Ureter (tissue), 1 donor: ENCODE measurements around the gene USP11. TPM values are rescaled to one million over a fixed set of nuclear protein-coding genes. Genes with fewer than 3 reads are reported as not detected.

Experiments used
- DNase-seq: peaks from one replicate; pipeline ENCODE4 v3.0.0-alpha.2; 2020; ENCODE audit warnings: low spot score
- total RNA-seq: library from RNA; stranded (reverse); gene quantifications from one replicate; pipeline ENCODE4 v1.2.4, GENCODE V29; 2023
- donor health status: DM: yes; HTN: yes; CAD: no.

Gene USP11
- total RNA-seq, 1 donor from 2014 or later = 108 TPM

- DNase-seq = no peak
These were observed 7.9 kb upstream of the USP11 start for GRCh38 chrX:47224896-47225290.

- DNase-seq = no peak
These were observed 6.7 kb upstream of the USP11 start for GRCh38 chrX:47226071-47226470.

GRCh38 chrX:47226531-47227333 is 6.1 kb upstream of the USP11 start:
- DNase-seq = no peak

- DNase-seq = no peak
These were observed 5.5 kb upstream of the USP11 start for GRCh38 chrX:47227334-47227583.

- no peak for DNase-seq
These were observed 4.1 kb upstream of the USP11 start for GRCh38 chrX:47228550-47229270.

GRCh38 chrX:47229427-47229826 is 3.4 kb upstream of the USP11 start:
- no peak for DNase-seq

- no peak for DNase-seq
These were observed 2.5 kb upstream of the USP11 start for GRCh38 chrX:47230136-47230868.

GRCh38 chrX:47231167-47231566 is 1.6 kb upstream of the USP11 start:
- DNase-seq = no peak

GRCh38 chrX:47232197-47232802 is 509 bp upstream of the USP11 start:
- no peak for DNase-seq

- DNase-seq = peak; percentile 95
These were observed 714 bp downstream of the USP11 start for GRCh38 chrX:47233333-47234113.

GRCh38 chrX:47234583-47234982 is 1.8 kb downstream of the USP11 start:
- DNase-seq = no peak

- DNase-seq = no peak
These were observed 2.9 kb downstream of the USP11 start for GRCh38 chrX:47235691-47236103.

- DNase-seq = no peak
These were observed 6.4 kb downstream of the USP11 start for GRCh38 chrX:47239199-47239598.

GRCh38 chrX:47239898-47240545 is 7.2 kb downstream of the USP11 start:
- no peak for DNase-seq

- DNase-seq = peak; percentile 35
These were observed 7.8 kb downstream of the USP11 start for GRCh38 chrX:47240619-47241018.

GRCh38 chrX:47241201-47242011 is 8.6 kb downstream of the USP11 start:
- no peak for DNase-seq

GRCh38 chrX:47242321-47242720 is 9.5 kb downstream of the USP11 start:
- DNase-seq = no peak

- DNase-seq = no peak
These were observed 10.5 kb downstream of the USP11 start for GRCh38 chrX:47243351-47243750.

- no peak for DNase-seq
These were observed 11.9 kb downstream of the USP11 start for GRCh38 chrX:47244676-47245075.

GRCh38 chrX:47245156-47245555 is 12.3 kb downstream of the USP11 start:
- DNase-seq = no peak
